ENCODE results near the gene ASF1B.

DNA sequence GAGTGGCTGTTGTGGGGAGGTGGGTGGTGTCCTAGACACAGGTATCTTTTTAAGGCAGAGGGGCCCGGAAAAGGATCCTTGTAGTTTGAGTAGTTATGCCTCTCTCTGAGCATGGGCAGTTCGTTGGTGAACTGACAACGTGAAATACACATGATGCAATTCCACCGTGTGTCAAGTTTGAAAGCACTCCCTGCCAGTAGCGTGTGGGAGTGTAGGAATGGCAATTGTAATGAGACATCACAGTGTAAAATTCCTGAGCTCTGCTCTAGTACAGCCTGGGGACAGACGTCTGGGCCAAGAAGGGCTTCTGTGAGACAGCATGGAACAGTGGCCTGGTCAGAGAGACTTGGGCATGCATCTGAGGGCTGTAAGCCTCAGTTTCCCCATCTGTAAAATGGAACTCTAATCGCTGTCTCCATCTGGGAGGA lies 10.4 kb upstream of the ASF1B start:
- TF ChIP-seq, protein P1, sequence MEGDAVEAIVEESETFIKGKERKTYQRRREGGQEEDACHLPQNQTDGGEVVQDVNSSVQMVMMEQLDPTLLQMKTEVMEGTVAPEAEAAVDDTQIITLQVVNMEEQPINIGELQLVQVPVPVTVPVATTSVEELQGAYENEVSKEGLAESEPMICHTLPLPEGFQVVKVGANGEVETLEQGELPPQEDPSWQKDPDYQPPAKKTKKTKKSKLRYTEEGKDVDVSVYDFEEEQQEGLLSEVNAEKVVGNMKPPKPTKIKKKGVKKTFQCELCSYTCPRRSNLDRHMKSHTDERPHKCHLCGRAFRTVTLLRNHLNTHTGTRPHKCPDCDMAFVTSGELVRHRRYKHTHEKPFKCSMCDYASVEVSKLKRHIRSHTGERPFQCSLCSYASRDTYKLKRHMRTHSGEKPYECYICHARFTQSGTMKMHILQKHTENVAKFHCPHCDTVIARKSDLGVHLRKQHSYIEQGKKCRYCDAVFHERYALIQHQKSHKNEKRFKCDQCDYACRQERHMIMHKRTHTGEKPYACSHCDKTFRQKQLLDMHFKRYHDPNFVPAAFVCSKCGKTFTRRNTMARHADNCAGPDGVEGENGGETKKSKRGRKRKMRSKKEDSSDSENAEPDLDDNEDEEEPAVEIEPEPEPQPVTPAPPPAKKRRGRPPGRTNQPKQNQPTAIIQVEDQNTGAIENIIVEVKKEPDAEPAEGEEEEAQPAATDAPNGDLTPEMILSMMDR (conservative IDR thresholded peaks at IDR 0.05; ENCODE audit: low read depth, low read length) = no peak
- TF ChIP-seq EZH2 (IDR thresholded peaks at IDR 0.05; ENCODE audit: borderline replicate concordance, low read depth, low read length, poor library complexity, severe bottlenecking) = no peak
